DOHH2 (cell line): ENCODE data around the gene RELB.

Source experiments
- EZH2phosphoT487 ChIP-seq: fragments of 200-600 bp; sonication (generic); IDR thresholded peaks from 2 replicates; pipeline ENCODE4 v1.6.1; 2017; ENCODE audit warnings: borderline replicate concordance, mild to moderate bottlenecking, antibody characterized with exemption, low read length, moderate library complexity, mixed read lengths
- TF ChIP-seq, protein P1 (sequence below): fragments of 200-600 bp; sonication (generic); IDR thresholded peaks from one replicate; pipeline ENCODE4 v1.5.1; 2014; ENCODE audit warnings: antibody characterized with exemption, mild to moderate bottlenecking, low read depth, low read length; ENCODE audit not compliant: poor library complexity, severe bottlenecking

DNA sequence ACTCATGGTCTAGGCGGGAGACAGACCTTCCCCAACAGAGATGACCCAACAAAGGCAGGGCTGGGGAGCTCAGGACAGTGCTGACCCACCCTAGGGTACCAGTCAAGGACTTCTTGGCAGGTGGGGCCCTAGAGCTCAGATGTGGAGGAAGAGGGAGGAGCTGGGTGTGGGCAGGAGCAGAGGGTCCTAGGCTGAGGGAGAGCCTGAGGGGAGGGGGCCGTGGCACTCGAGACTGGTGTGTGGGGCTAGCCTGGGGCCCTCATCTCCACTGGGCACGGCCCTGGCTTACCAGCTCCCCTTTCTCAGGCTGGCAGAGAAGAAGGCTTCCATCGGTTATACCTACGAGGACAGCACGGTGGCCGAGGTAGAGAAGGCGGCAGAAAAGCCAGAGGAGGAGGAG, 56.2 kb downstream of the RELB start:
- TF ChIP-seq, protein P1, sequence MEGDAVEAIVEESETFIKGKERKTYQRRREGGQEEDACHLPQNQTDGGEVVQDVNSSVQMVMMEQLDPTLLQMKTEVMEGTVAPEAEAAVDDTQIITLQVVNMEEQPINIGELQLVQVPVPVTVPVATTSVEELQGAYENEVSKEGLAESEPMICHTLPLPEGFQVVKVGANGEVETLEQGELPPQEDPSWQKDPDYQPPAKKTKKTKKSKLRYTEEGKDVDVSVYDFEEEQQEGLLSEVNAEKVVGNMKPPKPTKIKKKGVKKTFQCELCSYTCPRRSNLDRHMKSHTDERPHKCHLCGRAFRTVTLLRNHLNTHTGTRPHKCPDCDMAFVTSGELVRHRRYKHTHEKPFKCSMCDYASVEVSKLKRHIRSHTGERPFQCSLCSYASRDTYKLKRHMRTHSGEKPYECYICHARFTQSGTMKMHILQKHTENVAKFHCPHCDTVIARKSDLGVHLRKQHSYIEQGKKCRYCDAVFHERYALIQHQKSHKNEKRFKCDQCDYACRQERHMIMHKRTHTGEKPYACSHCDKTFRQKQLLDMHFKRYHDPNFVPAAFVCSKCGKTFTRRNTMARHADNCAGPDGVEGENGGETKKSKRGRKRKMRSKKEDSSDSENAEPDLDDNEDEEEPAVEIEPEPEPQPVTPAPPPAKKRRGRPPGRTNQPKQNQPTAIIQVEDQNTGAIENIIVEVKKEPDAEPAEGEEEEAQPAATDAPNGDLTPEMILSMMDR, result no peak
- TF ChIP-seq EZH2phosphoT487, result no peak
